HG03342 (cell line): ENCODE data around the gene RBBP4.
"Not testable (repeated sequence)": the region's sequence is repeated elsewhere in the genome, so short reads cannot be mapped to it uniquely, and the experiment has no call there.

ENCODE experiments used
- ATAC-seq: cut with Tn5 transposase; IDR thresholded peaks from one replicate; pipeline ENCODE4 v1.9.1; 2021; ENCODE audit warnings: mild to moderate bottlenecking, moderate library complexity; ENCODE audit not compliant: unreplicated experiment

Gene RBBP4

DNA sequence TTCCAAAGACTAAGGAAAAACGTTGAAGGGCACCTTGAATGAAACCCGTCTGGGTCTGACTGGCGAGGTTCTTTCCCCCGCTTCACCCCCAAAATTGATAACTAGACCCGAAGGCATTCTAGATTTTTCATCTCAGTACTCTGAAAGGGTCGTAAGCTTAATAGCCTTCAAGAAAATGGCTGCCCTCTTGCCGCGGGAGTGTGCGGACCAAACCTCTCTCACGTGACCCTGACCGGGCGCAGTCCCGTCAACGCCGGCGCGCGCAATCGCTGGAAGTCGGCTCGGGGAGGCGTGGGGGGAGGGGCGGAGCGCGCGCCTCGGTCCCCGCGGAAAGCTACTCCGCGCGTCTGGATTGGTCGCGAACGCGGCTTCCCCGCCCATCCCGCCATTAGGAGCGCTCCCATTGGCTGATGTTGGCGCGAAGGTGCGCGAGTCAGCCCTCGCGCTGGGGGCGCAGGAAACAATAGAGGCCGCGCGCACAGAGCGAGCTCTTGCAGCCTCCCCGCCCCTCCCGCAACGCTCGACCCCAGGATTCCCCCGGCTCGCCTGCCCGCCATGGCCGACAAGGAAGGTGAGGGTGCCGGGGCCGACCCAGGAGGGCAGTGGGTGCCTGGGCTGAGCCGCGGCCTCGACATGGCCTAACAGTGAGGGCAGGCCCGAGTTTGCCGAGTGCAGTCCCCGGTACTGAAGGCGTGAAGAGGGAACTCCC lies at the start of gene RBBP4:
TSS of gene RBBP4 (plus strand) at position 457 of the 709 bp plus-strand sequence. CDS start at position 556, 99 bp downstream.
- ATAC-seq, result peak; percentile 73

DNA sequence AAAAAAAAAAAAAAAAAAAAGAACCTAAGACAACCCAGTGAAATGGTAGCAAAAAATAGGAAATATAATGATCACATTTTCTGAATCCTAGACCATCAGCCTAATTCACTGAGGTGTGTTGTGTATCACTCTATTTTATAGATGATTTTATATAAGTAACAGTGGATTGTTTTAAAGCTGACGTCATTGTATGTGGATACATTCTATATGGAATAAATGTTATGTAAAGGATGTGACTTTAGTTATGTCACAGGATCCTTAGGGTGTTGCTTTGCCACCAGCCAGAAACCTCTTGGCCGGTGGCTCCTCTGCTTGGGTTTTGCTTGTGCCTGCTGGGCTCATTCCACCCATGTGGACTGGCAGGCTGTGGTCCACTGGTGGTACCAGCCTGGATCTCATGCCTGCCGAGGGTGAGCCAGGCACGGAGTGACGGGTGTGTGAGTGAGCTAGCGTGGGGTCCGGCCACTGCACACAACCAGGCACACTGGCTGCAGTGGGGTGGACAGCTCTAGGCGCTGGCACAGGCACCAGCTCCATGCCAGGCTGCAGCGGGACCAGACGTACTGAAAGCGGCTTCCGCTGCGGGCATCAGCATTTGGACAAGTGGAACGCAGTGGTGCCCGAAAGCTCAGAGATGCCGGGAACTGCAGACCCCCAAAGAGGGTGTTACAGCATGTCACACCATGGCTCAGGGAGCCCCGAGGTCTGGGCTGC lies 45.1 kb upstream of the RBBP4 start:
- ATAC-seq, result no peak

DNA sequence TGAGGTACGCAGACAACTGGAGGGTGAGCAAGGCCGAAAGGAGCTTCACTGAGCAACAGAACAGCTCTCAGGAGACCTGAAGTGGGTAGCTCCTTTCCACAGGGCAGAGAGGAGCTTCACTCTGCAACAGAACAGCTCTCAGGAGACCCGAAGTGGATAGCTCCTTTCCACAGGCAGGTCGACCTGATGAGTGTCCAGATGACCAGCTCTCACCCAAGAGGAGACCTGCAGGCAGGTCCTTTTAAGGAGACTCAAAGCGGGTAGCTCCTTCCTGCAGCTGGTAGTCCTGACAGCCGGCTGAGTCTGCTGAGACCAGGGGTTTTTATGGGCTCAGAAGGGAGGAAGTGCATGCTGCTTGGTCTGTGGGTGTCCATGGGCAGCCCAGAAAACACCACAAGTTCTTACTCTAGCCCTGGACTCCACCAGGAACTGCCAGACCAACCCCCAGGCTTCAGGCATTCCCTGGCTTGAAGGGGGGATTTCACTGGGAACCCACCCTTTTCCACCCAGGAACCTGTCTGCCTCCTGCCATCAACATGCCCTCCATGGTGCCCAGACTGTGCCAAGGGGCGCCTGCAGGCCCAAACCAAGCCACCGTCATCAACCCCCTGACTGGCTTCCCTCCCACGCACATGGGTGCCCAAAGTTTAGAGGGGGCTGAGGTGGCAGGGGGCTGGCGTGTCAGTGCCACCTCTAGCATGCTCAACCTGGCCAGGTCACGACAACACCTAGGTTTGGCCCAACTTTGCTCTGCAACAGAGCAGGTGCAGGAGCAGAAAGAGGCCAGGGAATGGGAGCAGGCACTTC lies 44.2 kb upstream of the RBBP4 start:
- ATAC-seq, result no peak

DNA sequence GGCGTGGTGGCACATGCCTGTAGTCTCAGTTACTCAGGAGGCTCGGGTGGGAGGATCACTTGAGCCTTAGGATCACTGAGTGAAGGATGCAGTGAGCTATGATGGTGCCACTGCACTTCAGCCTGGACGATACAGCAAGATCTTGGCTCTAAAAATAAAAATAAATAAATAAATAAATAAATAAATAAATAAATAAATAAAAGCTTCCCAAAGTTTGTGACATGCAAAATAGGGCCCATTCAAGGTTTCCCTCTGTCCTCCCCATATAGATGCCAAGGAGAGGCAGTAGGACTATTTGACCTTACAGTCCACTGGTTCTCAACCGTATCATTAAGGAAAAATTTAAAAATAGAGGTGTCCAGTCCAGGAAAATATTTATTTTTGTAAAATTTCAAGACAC lies 41.8 kb upstream of the RBBP4 start:
- no peak for ATAC-seq

DNA sequence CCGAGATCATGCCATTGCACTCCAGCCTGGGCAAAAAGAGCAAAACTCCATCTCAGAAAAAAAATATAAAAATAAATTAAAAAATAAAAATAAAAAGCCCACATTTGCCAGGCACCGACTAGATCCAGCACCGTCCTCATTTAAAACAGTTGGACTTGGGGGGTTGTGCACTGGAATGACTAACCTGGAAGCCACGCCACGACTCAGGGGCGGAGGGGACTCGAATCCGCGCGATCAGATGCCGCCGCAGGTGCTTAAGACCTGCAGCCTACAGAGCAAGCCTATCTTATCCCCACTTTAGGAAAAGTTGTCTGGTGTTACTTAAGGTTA lies 39.2 kb upstream of the RBBP4 start:
- no peak for ATAC-seq

DNA sequence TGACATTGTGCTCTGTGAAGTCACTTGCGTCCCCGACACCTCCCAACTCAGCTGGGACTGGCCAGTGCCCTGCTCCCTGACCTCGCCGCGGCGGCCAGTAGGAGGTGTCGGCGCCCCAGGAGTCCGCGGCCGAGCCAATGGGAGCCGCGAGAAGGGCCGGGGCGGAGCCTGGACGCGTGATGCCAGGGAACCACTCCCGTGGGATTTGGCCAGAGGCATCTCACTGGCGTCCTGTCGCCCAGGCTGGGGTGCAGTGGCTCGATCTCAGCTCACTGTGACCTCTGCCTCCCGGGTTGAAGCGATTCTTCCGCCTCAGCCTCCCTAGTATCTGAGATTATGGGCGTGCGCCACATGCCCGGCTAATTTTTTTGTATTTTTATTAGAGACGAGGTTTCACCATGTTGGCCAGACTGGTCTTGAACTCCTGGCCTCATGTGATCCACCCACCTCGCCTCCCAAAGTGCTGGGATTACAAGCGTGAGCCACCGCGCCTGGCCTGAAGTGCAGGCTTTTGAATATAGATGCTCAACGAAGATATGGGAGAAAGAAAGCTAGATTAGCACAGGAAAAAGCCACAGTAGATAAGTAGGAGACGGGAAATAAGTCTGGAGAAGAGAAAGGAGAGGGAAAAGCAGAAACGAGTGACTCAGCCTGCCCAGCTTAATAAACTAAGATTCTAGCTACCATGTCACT lies 38.7 kb upstream of the RBBP4 start:
- no peak for ATAC-seq

DNA sequence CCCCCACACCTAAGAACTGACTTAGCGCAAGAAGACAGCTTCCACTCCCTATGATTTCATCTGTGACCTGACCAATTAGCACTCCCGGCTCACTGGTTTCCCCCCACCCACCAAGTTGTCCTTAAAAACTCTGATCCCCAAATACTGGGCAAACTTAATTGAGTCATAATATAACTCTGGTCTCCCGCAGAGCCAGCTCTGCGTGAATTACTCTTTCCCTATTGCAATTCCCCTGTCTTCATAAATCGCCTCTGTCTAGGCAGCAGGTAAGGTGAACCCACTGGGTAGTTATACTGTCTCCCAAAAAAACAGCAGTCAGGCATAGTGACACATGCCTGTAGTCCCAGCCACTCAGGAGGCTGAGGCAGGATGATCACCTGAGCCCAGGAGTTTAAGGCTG lies 37.5 kb upstream of the RBBP4 start:
- ATAC-seq, result no peak

DNA sequence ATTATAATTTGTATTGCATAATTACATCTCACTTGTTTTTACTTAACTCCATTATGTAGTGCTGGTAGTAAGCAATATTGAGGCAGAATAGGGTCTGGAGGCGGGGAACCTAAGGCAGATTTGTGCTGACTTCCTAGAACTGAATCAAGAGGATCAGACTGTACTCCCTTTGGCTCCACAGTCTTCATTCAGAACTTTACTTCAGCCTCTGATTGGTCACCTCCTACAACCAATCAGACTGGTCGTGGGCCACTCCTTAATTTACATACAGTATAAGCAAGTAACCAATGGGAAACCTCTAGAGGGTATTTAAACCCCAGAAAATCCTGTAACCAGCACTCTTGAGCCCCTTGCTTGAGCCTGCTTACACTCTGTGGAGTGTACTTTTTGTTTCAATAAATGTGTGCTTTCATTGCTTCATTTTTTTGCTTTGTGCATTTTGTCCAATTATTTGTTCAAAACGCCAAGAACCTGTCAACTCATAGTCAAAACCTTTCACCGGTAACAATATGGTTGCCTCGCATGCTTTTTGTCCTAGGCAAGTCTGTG lies 32.3 kb upstream of the RBBP4 start:
- no peak for ATAC-seq

DNA sequence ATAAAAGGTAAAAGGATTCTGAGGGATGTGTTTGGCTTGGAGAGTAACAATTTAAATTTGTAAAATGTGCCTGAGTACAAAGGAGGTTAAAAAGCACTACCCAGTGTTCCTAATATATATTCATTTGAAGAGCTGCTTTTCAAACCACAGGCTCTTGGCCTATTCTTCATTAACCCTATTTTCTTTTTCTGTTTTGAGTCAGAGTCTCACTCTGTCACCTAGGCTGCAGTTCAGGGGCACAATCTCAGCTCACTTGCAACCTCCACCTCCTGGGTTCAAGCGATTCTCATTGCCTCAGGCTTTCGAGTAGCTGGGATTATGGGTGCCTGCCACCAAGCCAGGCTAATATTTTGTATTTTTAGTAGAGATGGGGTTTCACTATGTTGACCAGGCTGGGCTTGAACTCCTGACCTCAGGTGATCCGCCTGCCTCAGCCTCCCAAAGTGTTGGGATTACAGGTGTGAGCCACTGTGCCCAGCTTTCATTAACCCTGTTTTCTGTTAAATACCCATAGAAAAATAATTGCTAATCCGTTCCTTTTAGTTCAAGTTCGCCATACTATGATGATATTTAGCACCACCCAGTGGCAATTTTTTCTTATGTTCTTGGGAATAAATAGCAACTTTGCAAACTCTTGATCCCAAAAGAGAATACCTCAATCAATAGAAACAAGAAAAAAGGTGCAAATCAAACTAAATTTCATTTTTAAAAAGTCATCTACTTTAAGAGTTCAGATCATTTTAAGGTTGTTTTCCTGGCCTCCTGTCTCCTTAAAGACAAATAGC lies 31.1 kb upstream of the RBBP4 start:
- peak; percentile 70 for ATAC-seq

DNA sequence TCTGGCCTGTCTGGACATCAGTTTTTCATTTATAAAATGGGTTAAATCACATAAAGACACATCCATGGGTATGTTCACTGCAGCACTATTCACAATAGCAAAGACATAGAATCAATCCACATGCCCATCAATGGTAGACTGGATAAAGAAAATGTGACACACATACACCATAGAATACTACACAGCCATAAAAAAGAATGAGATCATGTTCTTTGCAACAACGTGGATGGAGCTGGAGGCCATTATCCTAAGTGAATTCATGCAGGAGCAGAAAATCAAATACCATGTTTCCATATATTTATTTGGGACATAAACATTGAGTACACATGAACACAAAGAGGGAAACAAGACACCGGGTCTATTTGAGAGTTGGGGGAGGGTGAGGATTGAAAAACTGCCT lies 28.8 kb upstream of the RBBP4 start:
- ATAC-seq, result no peak

DNA sequence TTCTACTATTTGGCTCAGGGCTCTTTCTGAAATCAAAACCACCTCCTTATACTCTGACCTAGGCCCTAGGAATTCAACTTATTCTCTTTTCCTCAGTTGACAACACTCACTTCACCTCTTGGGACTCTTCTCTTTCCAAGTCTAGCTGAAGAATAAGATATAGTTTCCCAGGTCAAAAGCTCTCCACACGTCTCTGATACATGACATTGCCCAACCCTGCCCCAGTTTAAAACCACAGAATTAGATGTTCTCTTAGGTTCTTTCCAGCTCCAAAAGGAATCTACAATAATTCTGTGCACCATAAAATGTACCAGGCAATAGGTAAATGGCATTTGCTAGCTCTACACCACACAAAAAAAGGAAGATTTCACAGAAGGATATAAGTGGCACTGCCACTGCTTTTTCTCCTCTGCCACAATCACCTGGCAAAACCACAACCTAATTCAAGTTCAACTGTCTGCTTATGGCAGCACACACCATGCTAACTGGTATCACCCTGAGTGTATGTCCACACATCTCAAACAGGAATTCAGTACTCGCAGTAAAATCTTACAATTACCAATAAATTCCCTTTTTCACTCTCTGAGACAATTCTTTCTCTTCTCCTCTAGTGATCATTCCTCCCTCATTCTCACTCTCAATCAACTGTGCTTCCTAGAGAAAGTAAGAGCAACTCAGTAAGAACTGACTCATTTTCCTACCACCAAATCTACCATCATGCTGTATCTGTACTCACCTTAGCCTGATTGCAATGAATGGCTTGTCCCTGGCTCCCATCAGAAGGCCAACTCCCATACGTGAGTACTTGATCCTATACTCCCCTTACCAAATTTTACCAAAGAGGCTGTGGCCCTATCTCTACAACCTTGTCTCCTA lies 28.0 kb upstream of the RBBP4 start:
- no peak for ATAC-seq

DNA sequence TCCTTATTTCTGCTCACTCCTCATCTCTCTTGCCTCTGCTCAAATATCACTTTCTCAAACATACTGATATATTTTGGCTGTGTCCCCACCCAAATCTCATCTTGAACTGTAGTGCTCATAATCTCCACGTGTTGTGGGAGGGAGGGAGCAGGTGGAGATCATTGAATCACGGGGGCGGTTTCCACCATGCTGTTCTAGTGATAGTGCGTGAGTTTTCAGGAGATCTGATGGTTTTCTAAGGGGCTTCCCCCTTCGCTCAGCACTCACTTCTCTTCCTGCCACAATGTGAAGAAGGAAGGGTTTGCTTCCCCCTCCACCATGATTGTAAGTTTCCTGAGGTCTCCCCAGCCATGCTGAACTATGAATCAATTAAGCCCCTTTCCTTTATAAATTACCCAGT lies 27.2 kb upstream of the RBBP4 start:
- ATAC-seq, result no peak

DNA sequence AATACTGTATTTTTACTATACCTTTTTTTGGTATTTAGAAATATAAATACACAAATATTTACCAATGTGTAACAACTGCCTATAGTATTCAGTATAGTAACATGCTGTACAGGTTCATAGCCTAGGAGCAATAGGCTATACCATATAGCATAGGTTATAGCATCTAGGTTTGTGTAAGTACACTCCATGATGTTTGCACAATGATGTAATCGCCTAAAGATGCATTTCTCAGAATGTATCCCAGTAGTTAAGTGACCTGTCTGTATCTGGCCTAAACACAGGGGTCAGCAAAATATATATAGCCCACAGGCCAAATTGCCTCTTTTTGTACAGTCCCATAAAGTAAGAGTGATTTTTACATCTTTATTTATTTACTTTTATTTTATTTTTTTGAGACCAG lies 24.8 kb upstream of the RBBP4 start:
- no peak for ATAC-seq

DNA sequence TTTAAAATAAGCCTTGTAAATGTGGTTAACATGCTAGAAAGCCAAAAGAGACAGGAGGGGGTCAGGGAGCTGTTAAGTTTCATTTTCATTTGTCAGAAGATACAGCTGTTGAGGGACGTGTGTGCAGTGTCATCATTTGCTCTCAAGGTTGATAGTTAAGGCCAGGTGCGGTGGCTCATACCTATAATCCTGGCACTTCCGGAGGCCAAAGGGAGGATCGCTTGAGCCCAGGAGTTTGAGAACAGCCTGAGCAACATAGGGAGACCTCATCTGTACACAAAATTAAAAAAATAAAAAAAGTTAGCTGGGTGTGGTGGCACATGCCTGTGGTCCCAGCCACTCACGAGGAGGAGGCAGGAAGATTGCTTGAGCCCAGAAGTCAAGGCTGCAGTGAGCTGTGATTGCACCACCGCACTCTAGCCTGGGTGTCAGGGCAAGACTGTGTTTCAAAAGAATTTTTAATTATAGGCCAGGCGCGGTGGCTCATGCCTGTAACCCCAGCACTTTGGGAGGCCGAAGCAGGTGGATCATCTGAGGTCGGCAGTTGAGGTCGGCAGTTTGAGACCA lies 23.3 kb upstream of the RBBP4 start:
- ATAC-seq, result peak; percentile 62

DNA sequence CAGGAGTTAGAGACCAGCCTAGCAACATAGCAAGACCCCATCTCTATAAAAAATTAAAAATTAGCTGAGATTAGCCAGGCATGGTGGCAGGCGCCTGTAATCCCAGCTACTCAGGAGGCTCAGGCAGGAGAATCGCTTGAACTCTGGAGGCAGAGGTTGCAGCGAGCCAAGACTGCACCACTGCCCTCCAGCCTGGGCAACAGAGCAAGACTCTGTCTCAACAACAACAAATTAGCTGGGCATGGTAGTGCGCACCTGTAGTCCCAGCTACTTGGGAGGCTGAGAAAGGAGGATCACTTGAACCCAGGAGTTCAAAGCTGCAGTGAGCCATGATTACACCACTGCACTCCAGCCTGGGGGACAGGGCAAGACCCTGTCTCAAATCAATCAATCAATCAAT lies 20.8 kb upstream of the RBBP4 start:
- not testable (repeated sequence) for ATAC-seq

DNA sequence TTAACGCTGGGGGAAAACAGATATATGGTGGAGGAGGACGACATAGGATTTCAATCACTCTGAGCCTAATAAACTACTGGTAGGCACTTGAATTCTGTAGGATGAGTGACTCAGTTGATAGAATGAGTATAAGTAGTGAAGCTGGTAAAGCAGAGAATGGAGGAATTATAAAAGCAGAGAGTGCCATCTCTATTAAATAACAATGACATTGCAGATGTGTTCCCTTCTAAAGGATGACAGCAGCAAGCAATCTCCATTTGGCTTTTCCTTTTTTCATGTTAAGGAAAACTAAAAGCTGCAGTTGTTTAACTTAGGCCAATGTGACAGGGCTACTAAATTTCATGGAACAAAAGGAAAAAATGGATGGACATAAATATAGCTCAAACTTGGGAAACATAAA lies 18.2 kb upstream of the RBBP4 start:
- ATAC-seq, result no peak

DNA sequence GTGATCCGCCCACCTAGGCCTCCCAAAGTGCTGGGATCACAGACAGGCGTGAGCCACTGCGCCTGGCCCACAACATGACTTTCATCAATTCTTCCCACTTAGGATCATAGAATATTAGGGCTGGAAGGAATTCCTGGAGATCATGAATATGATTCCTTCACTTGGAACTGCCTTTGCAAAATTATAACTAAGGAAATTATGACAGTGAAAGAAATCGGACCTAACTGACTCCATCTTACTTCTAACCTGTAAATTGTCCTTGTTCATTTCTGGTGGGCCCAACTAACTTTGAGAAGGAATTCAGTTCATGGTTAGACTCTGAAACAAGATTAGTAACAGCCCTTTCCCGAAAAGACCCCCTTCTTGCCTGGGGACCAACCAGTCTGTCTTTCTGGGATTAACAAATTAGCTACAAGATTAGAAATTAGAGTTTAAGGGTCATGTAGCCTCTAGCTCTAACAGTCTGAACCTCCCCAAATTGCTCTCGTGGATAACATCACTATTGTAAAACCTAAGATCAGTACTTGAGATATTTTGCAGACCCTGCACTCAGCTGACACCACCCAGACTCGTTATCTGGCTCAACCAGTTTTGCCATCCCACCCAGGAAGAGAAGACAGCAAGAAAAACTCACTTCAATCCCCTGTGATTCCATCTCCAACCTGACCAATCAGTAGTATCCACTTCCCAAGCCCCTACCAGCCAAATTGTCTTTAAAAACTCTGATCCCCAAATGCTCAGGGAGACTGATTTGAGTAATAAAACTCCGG lies 15.3 kb upstream of the RBBP4 start:
- ATAC-seq, result no peak
